HUES6 (cell line): ENCODE results near the gene ARHGAP26.

Experiments used
- H3K27ac ChIP-seq: 2 replicates; pipeline ENCODE4 v1.7.0; 2013; ENCODE audit warnings: low read depth, mild to moderate bottlenecking, low read length, inconsistent platforms
- H3K27me3 ChIP-seq: 2 replicates; pipeline ENCODE4 v1.6.1; 2013; ENCODE audit warnings: low read length; ENCODE audit not compliant: control insufficient read depth, insufficient read depth
- H3K36me3 ChIP-seq: 2 replicates; pipeline ENCODE4 v1.6.1; 2013; ENCODE audit warnings: low read length; ENCODE audit not compliant: control insufficient read depth, insufficient read depth
- H3K4me1 ChIP-seq: 2 replicates; pipeline ENCODE4 v1.6.1; 2013; ENCODE audit warnings: low read length; ENCODE audit not compliant: control insufficient read depth, insufficient read depth
- H3K4me3 ChIP-seq: 2 replicates; pipeline ENCODE4 v1.5.1; 2013; ENCODE audit warnings: low read depth, low read length
- H3K9ac ChIP-seq: one replicate; pipeline ENCODE4 v1.6.1; 2013; ENCODE audit warnings: mild to moderate bottlenecking, low read length
- H3K9me3 ChIP-seq: 2 replicates; pipeline ENCODE4 v1.6.1; 2013; ENCODE audit warnings: low read depth, low read length; ENCODE audit not compliant: control insufficient read depth, insufficient read depth

ARHGAP26 gene

GRCh38 chr5:142881076-142881783 lies 111.1 kb downstream of the ARHGAP26 start:
- no peak overlapping the region for H3K27ac ChIP-seq
- H3K4me3 ChIP-seq = no peak overlapping the region
- no peaks in the 10 kb centered on the region for H3K9me3 ChIP-seq

GRCh38 chr5:142881784-142882126 lies 111.6 kb downstream of the ARHGAP26 start:
- Histone ChIP-seq H3K36me3 (no peaks in the 10 kb centered on the region), H3K27me3 (no peaks in the 10 kb centered on the region), H3K9me3 (no peaks in the 10 kb centered on the region), H3K4me3 (no peak overlapping the region), H3K4me1 (peaks cover 21% of the 10 kb centered on the region), H3K9ac (no peak overlapping the region), H3K27ac (no peak overlapping the region)

More at GRCh38 chr5:142881076-142881783, 111.1 kb downstream of the ARHGAP26 start:
- H3K9ac ChIP-seq = no peak overlapping the region
- peaks cover 21% of the 10 kb centered on the region for H3K4me1 ChIP-seq
- H3K36me3 ChIP-seq = no peaks in the 10 kb centered on the region
- no peaks in the 10 kb centered on the region for H3K27me3 ChIP-seq

DNA sequence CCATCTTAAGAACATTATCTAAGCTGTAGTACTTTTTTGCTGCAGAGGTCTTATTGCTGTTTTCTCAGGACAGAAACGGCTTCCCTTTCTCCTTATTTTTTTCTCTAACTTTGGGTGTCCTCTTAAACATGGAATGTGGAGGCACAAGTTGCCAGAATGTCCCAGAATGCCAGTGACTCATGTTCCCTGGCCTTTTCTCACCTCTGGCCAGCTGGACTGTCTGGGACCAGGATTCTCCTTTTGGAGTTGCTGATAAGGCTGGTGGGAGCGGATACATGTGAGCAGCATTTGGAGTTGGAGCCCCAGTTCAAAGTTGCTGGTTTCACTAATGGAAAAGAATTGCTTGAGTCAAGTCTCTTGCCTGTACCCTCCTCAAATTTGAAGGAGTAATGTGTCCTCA lies 112.8 kb downstream of the ARHGAP26 start:
- H3K9me3 ChIP-seq = no peaks in the 10 kb centered on the region
- H3K9ac ChIP-seq = no peak overlapping the region
- peaks cover 21% of the 10 kb centered on the region for H3K4me1 ChIP-seq
- no peaks in the 10 kb centered on the region for H3K27me3 ChIP-seq
- no peaks in the 10 kb centered on the region for H3K36me3 ChIP-seq
- no peak overlapping the region for H3K4me3 ChIP-seq
- no peak overlapping the region for H3K27ac ChIP-seq

GRCh38 chr5:142883438-142883837 lies 113.3 kb downstream of the ARHGAP26 start:
- H3K9ac ChIP-seq = no peak overlapping the region
- no peaks in the 10 kb centered on the region for H3K27me3 ChIP-seq
- no peak overlapping the region for H3K27ac ChIP-seq
- no peak overlapping the region for H3K4me3 ChIP-seq
- peaks cover 25% of the 10 kb centered on the region for H3K4me1 ChIP-seq
- H3K36me3 ChIP-seq = no peaks in the 10 kb centered on the region
- no peaks in the 10 kb centered on the region for H3K9me3 ChIP-seq

DNA sequence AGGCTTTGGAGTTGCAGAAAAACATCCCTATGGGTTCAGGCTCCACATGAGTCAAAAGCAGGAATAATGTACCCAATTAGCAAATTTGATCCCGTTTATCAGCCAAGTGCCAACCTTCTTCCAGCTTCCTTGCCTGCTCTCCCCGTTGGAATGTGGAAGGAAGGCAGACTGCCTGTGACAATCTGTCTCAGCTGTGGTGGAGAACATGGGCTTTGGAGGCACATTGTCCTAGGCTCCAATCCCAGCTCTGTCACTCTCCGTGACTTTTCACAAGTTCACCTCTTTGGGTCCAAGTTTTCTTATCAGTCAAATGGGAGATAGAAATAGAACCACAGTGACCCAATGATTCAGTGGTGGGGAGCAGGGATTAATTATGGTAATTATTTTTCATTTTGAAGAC lies 113.9 kb downstream of the ARHGAP26 start:
- Histone ChIP-seq H3K27ac (no peak overlapping the region), H3K4me3 (no peak overlapping the region), H3K27me3 (no peaks in the 10 kb centered on the region), H3K9me3 (no peaks in the 10 kb centered on the region), H3K4me1 (peaks cover 25% of the 10 kb centered on the region), H3K9ac (no peak overlapping the region), H3K36me3 (no peaks in the 10 kb centered on the region)

DNA sequence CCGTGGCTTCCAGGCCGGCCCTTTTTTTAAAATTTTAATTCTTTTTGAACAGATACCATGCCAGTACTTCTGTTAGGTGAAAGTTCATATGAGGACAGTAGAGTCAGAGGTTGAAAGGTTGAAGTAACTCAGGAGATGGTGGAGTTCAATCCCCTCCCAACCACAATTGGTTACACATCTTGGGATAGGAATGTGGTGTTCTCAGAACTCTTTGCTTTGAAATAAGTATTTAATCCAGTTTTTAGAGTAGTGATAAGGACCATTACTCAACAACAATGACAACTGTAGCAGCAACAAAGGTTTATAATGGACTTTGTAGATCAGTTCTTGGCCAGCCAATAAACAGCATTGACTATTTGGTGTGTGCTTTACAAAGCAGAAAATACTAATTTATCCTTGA lies 116.0 kb downstream of the ARHGAP26 start:
- H3K4me3 ChIP-seq = no peak overlapping the region
- no peak overlapping the region for H3K27ac ChIP-seq
- no peaks in the 10 kb centered on the region for H3K36me3 ChIP-seq
- H3K4me1 ChIP-seq = peaks cover 23% of the 10 kb centered on the region
- H3K9me3 ChIP-seq = no peaks in the 10 kb centered on the region
- H3K27me3 ChIP-seq = no peaks in the 10 kb centered on the region
- no peak overlapping the region for H3K9ac ChIP-seq

- no peak overlapping the region for H3K9ac ChIP-seq
Observed at GRCh38 chr5:142886956-142887355, 116.8 kb downstream of the ARHGAP26 start.

DNA sequence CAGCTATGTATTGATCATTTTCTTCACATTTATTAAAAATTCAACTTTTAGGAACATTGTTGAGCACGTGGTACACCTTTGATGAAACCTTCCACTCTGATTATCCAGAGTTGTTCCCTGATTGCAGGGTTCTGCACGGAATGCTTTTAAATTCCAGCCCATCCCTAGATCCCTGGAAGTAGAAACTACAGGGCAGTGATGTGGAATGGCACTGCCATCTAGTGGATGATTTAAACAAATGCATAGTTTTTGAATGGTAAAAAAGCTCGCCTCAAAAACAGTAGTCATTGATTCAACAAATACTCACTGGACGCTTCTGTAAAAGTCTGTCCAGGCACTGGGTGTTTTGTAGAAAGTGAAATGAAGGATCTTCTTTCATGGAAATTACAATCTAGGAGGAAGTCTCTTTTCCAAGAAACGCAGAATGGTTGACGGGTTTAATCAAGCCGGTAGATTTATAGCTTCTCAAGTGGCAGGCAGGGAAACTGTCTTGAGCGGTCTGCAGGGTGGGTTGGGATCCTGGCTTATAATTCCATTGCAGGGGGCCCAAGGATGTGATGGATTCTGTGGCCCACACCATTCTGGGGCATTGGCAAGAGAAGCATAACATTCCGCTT lies 118.4 kb downstream of the ARHGAP26 start:
- Histone ChIP-seq H3K9me3 (no peaks in the 10 kb centered on the region), H3K4me3 (no peak overlapping the region), H3K9ac (no peak overlapping the region), H3K4me1 (peaks cover 8% of the 10 kb centered on the region; the same call in 1 of the 2 replicates), H3K36me3 (no peaks in the 10 kb centered on the region), H3K27ac (no peak overlapping the region), H3K27me3 (no peaks in the 10 kb centered on the region)

More at GRCh38 chr5:142886956-142887355, 116.8 kb downstream of the ARHGAP26 start:
- Histone ChIP-seq H3K4me3 (no peak overlapping the region), H3K27ac (no peak overlapping the region), H3K4me1 (peaks cover 16% of the 10 kb centered on the region), H3K9me3 (no peaks in the 10 kb centered on the region), H3K27me3 (no peaks in the 10 kb centered on the region), H3K36me3 (no peaks in the 10 kb centered on the region)

DNA sequence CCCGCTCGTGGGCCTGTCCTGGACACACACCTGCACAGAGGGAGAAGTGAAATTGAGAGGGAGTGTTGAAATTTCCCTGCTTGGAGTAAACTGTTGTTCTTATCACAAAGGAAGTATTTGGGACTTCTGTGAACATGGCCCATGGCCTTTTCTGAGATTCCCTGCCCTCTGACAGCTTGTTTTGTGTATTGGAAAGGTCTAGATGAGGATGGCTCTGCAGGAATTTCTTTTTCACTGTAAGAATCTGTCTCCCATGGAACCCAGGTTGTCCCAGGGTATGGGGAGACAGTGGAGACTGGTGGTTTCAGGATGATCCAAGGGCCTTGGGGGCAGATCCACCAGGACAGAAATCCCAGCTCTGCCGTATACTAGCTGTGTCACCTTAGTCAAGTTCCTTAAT lies 121.8 kb downstream of the ARHGAP26 start:
- Histone ChIP-seq H3K27me3 (no peaks in the 10 kb centered on the region), H3K4me3 (no peak overlapping the region), H3K36me3 (no peaks in the 10 kb centered on the region), H3K4me1 (peaks cover 22% of the 10 kb centered on the region), H3K9me3 (no peaks in the 10 kb centered on the region), H3K9ac (no peak overlapping the region), H3K27ac (no peak overlapping the region)

DNA sequence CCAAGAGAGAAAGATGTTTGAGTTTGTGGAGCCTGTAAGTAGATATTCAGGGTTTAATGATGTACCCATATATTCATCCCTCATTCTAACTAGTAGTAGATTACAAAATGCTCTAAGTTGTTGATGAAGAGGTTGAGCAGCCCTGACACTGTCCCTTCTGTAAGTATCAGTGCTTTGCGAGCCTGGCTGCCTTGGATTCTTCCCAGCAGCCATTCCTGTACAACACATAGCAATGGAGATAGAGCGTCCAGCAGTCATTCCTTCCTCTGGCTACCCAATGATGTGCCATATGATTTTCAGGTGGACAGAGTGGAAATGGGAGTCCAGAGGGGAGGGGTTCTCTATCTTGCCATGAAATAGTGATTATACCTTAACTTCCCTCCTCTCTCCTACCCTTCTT lies 124.1 kb downstream of the ARHGAP26 start:
- Histone ChIP-seq H3K27ac (no peak overlapping the region), H3K9me3 (no peaks in the 10 kb centered on the region), H3K4me1 (peaks cover 24% of the 10 kb centered on the region), H3K4me3 (no peak overlapping the region), H3K9ac (no peak overlapping the region), H3K36me3 (no peaks in the 10 kb centered on the region), H3K27me3 (no peaks in the 10 kb centered on the region)

DNA sequence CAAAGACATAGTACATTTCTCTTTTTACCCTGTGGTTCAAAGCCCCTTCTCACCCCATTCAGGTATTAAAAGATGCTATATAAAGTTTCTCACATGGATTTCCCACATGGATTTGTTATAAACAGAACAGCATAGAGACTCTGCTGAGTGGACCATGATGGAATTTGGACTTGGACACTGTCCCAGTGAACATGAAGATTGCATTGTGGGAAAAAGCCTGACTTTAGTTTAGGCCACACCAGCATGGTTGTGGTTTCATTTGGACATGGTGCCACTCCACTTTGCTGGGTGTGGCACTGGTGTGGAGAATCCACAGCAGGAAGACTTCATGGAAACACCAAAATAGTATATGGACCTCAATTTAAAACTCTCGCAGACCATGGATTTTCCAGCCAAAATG lies 124.6 kb downstream of the ARHGAP26 start:
- Histone ChIP-seq H3K4me1 (peaks cover 27% of the 10 kb centered on the region), H3K27me3 (no peaks in the 10 kb centered on the region), H3K4me3 (no peak overlapping the region), H3K27ac (no peak overlapping the region), H3K36me3 (no peaks in the 10 kb centered on the region), H3K9ac (no peak overlapping the region), H3K9me3 (no peaks in the 10 kb centered on the region)
